ENCODE measurements around the gene IKBKG.
A peak's percentile ranks its signal among the peaks of the same experiment; 100 is the strongest.
"Not testable (repeated sequence)": the region's sequence is repeated elsewhere in the genome, so short reads cannot be mapped to it uniquely, and the experiment has no call there.

The IKBKG gene

GRCh38 chrX:154602766-154603437 lies 55.5 kb downstream of the IKBKG start:
- DNase-seq (ENCODE audit: low read depth, low spot score): no peak

DNA sequence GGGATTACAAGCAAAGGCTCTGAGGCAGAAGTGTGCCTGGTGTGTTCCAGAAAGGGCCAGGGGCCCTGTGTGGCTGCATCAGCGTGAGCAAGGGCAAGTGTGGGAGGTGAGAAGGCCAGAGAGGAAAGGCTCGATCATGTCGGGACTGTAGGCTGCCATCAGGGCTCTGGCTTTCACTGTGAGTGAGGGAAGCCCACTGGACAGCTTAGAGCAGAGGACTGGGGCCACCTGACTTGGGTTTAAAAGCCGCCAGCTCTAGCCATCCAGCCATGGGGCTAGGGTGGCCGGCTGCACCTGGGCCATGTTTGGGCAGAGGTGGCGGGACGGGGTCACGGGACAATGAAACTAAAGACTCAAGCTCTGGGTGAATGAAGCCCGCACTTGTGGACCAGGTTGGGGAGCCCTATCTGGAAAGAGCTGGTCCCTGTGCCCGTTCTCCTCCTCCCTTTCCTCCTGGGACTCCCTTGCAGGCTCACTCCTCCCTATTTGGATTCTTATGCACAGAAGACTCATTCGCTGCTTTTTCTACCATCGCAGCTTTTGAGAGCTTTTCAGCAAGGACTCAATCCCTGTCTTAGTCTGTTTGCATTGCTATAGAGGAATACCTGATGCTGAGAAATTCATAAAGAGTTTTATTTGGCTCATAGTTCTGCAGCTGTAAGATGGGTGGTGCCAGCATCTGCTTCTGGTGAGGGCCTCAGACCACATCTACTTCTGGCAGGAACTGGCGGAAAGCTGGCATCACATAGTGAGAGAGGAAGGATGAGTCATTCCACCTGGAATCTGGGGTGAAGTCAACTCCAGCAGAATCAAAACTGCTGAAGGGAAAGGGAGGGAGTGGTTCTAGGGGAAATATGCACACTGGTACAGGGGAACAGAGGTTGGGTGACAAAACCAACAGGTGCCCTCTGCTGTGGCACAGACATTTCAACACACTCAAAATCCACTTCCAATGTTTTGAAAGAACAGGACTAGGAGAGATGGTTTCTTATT lies 56.3 kb downstream of the IKBKG start:
- DNase-seq (ENCODE audit: low read depth, low spot score): peak; percentile 80

DNA sequence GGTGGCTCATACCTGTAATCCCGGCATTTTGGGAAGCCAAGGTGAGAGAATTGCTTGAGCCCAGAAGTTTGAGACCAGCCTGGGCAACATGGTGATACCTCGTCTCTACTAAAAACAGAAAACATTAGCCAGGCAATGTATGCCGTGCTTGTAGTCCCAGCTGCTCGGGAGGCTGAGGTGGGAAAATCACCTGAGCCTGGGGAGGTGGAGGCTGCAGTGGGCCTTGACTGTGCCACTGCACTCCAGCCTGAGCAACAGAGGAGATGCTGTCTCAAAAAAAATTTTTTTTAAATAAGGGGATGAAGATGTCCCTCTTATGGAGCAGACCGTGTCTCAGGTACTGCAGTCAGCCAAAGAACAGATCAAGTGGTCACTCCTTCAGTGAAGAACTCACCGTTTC lies 58.1 kb downstream of the IKBKG start:
- DNase-seq (ENCODE audit: low read depth, low spot score): no peak

DNA sequence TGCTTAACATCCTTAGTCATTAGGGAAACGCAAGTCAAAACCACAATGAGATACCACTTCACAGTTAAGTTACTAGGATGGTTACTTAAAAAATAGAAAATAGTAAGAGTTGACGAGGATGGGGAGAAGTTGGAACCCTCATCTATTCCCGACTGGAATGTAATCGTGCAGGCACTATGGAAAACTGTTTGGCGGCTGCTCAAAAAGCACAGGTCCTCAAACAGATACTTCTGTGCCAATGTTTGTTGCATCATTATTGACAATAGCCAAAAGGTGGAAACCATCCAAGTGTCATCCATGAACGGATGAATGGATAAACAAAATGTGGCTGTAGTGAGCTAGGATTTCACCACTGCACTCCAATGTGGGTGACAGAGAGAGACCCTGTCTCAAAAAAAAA lies 60.0 kb downstream of the IKBKG start:
- no peak for DNase-seq (ENCODE audit: low read depth, low spot score)

- DNase-seq (ENCODE audit: low read depth, low spot score): not testable (repeated sequence)
These were observed 60.6 kb downstream of the IKBKG start for GRCh38 chrX:154607976-154608375.

DNA sequence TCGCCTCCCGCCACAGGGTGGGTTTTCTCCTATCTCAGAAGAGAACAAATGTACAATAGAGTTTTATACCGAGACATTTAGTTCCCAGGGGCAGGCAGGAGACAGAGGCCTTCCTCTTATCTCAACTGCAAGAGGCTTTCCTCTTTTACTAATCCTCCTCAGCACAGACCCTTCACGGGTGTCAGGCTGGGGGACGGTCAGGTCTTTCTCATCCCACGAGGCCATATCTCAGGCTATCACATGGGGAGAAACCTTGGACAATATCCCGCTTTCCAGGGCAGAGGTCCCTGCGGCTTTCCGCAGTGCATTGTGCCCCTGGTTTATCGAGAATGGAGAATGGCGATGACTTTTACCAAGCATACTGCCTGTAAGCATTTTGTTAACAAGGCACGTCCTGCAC lies 61.4 kb downstream of the IKBKG start:
- not testable (repeated sequence) for DNase-seq (ENCODE audit: low read depth, low spot score)

- DNase-seq (ENCODE audit: low read depth, low spot score): not testable (repeated sequence)
These were observed 63.7 kb downstream of the IKBKG start for GRCh38 chrX:154611146-154611545.

- DNase-seq (ENCODE audit: low read depth, low spot score): not testable (repeated sequence)
These were observed 66.2 kb downstream of the IKBKG start for GRCh38 chrX:154613586-154613985.
